Measurements from ENCODE around the gene OSBPL10.
"Not testable (repeated sequence)": the region's sequence is repeated elsewhere in the genome, so short reads cannot be mapped to it uniquely, and the experiment has no call there.

Gene OSBPL10

GRCh38 chr3:32004113-32004765 lies 23.2 kb upstream of the OSBPL10 start:
- H3K36me3 ChIP-seq (ENCODE audit: insufficient read depth, low read length), result no peaks in the 10 kb centered on the region
- H3K4me1 ChIP-seq (ENCODE audit: control insufficient read depth, insufficient read depth, low read length), result peaks cover 12% of the 10 kb centered on the region
- no peak overlapping the region for H3K9ac ChIP-seq (ENCODE audit: low read depth, low read length)
- no peak overlapping the region for H3K4me2 ChIP-seq (ENCODE audit: low read length)
- no peaks in the 10 kb centered on the region for H3K9me3 ChIP-seq (replicated peaks; ENCODE audit: low read length)
- H3K27me3 ChIP-seq (ENCODE audit: control insufficient read depth, insufficient read depth, low read length), result no peaks in the 10 kb centered on the region
- no peak overlapping the region for H3K4me3 ChIP-seq (ENCODE audit: low read length)

GRCh38 chr3:32003380-32003779 lies 22.3 kb upstream of the OSBPL10 start:
- no peak overlapping the region for H3K9ac ChIP-seq (ENCODE audit: low read depth, low read length)
- peaks cover 12% of the 10 kb centered on the region for H3K4me1 ChIP-seq (ENCODE audit: control insufficient read depth, insufficient read depth, low read length)
- H3K4me2 ChIP-seq (ENCODE audit: low read length), result no peak overlapping the region
- H3K4me3 ChIP-seq (ENCODE audit: low read length), result no peak overlapping the region
- no peaks in the 10 kb centered on the region for H3K9me3 ChIP-seq (replicated peaks; ENCODE audit: low read length)
- H3K36me3 ChIP-seq (ENCODE audit: insufficient read depth, low read length), result no peaks in the 10 kb centered on the region
- H3K27me3 ChIP-seq (ENCODE audit: control insufficient read depth, insufficient read depth, low read length), result no peaks in the 10 kb centered on the region

GRCh38 chr3:32002561-32003368 lies 21.7 kb upstream of the OSBPL10 start:
- peaks cover 12% of the 10 kb centered on the region for H3K4me1 ChIP-seq (ENCODE audit: control insufficient read depth, insufficient read depth, low read length)
- H3K27me3 ChIP-seq (ENCODE audit: control insufficient read depth, insufficient read depth, low read length), result no peaks in the 10 kb centered on the region
- H3K4me2 ChIP-seq (ENCODE audit: low read length), result peak overlapping the region; percentile 29
- no peaks in the 10 kb centered on the region for H3K36me3 ChIP-seq (ENCODE audit: insufficient read depth, low read length)
- H3K9ac ChIP-seq (ENCODE audit: low read depth, low read length), result no peak overlapping the region
- no peak overlapping the region for H3K4me3 ChIP-seq (ENCODE audit: low read length)
- no peaks in the 10 kb centered on the region for H3K9me3 ChIP-seq (replicated peaks; ENCODE audit: low read length)

- H3K9ac ChIP-seq (ENCODE audit: low read depth, low read length), result no peak overlapping the region
- no peaks in the 10 kb centered on the region for H3K27me3 ChIP-seq (ENCODE audit: control insufficient read depth, insufficient read depth, low read length)
- no peak overlapping the region for H3K4me3 ChIP-seq (ENCODE audit: low read length)
- peaks cover 12% of the 10 kb centered on the region for H3K4me1 ChIP-seq (ENCODE audit: control insufficient read depth, insufficient read depth, low read length)
- H3K9me3 ChIP-seq (replicated peaks; ENCODE audit: low read length), result no peaks in the 10 kb centered on the region
- H3K4me2 ChIP-seq (ENCODE audit: low read length), result no peak overlapping the region
- no peaks in the 10 kb centered on the region for H3K36me3 ChIP-seq (ENCODE audit: insufficient read depth, low read length)
Observed at GRCh38 chr3:32000877-32001276, 19.8 kb upstream of the OSBPL10 start.

GRCh38 chr3:31999907-32000439 lies 18.9 kb upstream of the OSBPL10 start:
- no peak overlapping the region for H3K9ac ChIP-seq (ENCODE audit: low read depth, low read length)

GRCh38 chr3:31997500-31997899 lies 16.4 kb upstream of the OSBPL10 start:
- Histone ChIP-seq H3K4me1 (ENCODE audit: control insufficient read depth, insufficient read depth, low read length) (peaks cover 5% of the 10 kb centered on the region), H3K9me3 (replicated peaks; ENCODE audit: low read length) (peaks cover 1% of the 10 kb centered on the region), H3K36me3 (ENCODE audit: insufficient read depth, low read length) (no peaks in the 10 kb centered on the region), H3K27me3 (ENCODE audit: control insufficient read depth, insufficient read depth, low read length) (no peaks in the 10 kb centered on the region), H3K4me3 (ENCODE audit: low read length) (no peak overlapping the region), H3K9ac (ENCODE audit: low read depth, low read length) (no peak overlapping the region), H3K4me2 (ENCODE audit: low read length) (no peak overlapping the region)

More at GRCh38 chr3:31999907-32000439, 18.9 kb upstream of the OSBPL10 start:
- no peaks in the 10 kb centered on the region for H3K9me3 ChIP-seq (replicated peaks; ENCODE audit: low read length)
- H3K27me3 ChIP-seq (ENCODE audit: control insufficient read depth, insufficient read depth, low read length), result no peaks in the 10 kb centered on the region
- H3K36me3 ChIP-seq (ENCODE audit: insufficient read depth, low read length), result no peaks in the 10 kb centered on the region
- H3K4me3 ChIP-seq (ENCODE audit: low read length), result no peak overlapping the region
- H3K4me1 ChIP-seq (ENCODE audit: control insufficient read depth, insufficient read depth, low read length), result peaks cover 12% of the 10 kb centered on the region
- no peak overlapping the region for H3K4me2 ChIP-seq (ENCODE audit: low read length)

GRCh38 chr3:31996195-31996594 lies 15.1 kb upstream of the OSBPL10 start:
- no peaks in the 10 kb centered on the region for H3K27me3 ChIP-seq (ENCODE audit: control insufficient read depth, insufficient read depth, low read length)

GRCh38 chr3:31995026-31995425 lies 14.0 kb upstream of the OSBPL10 start:
- peaks cover 16% of the 10 kb centered on the region for H3K9me3 ChIP-seq (replicated peaks; ENCODE audit: low read length)
- not testable (repeated sequence) for H3K9ac ChIP-seq (ENCODE audit: low read depth, low read length); H3K27me3 ChIP-seq (ENCODE audit: control insufficient read depth, insufficient read depth, low read length); H3K4me3 ChIP-seq (ENCODE audit: low read length); H3K4me1 ChIP-seq (ENCODE audit: control insufficient read depth, insufficient read depth, low read length); H3K36me3 ChIP-seq (ENCODE audit: insufficient read depth, low read length); H3K4me2 ChIP-seq (ENCODE audit: low read length)

More at GRCh38 chr3:31996195-31996594, 15.1 kb upstream of the OSBPL10 start:
- Histone ChIP-seq H3K4me1 (ENCODE audit: control insufficient read depth, insufficient read depth, low read length) (no peaks in the 10 kb centered on the region), H3K9me3 (replicated peaks; ENCODE audit: low read length) (peaks cover 6% of the 10 kb centered on the region), H3K36me3 (ENCODE audit: insufficient read depth, low read length) (no peaks in the 10 kb centered on the region), H3K4me2 (ENCODE audit: low read length) (no peak overlapping the region), H3K9ac (ENCODE audit: low read depth, low read length) (no peak overlapping the region), H3K4me3 (ENCODE audit: low read length) (no peak overlapping the region)

GRCh38 chr3:31993843-31994242 lies 12.8 kb upstream of the OSBPL10 start:
- no peak overlapping the region for H3K9ac ChIP-seq (ENCODE audit: low read depth, low read length)
- no peaks in the 10 kb centered on the region for H3K4me1 ChIP-seq (ENCODE audit: control insufficient read depth, insufficient read depth, low read length)
- no peak overlapping the region for H3K4me3 ChIP-seq (ENCODE audit: low read length)
- peaks cover 26% of the 10 kb centered on the region for H3K9me3 ChIP-seq (replicated peaks; ENCODE audit: low read length)
- H3K27me3 ChIP-seq (ENCODE audit: control insufficient read depth, insufficient read depth, low read length), result no peaks in the 10 kb centered on the region
- no peak overlapping the region for H3K4me2 ChIP-seq (ENCODE audit: low read length)
- H3K36me3 ChIP-seq (ENCODE audit: insufficient read depth, low read length), result peaks cover 1% of the 10 kb centered on the region

- peaks cover 31% of the 10 kb centered on the region for H3K9me3 ChIP-seq (replicated peaks; ENCODE audit: low read length)
- H3K4me1 ChIP-seq (ENCODE audit: control insufficient read depth, insufficient read depth, low read length); H3K36me3 ChIP-seq (ENCODE audit: insufficient read depth, low read length); H3K27me3 ChIP-seq (ENCODE audit: control insufficient read depth, insufficient read depth, low read length); H3K9ac ChIP-seq (ENCODE audit: low read depth, low read length); H3K4me2 ChIP-seq (ENCODE audit: low read length); H3K4me3 ChIP-seq (ENCODE audit: low read length): not testable (repeated sequence)
Observed at GRCh38 chr3:31992995-31993394, 11.9 kb upstream of the OSBPL10 start.

GRCh38 chr3:31988271-31988670 lies 7.2 kb upstream of the OSBPL10 start:
- Histone ChIP-seq H3K36me3 (ENCODE audit: insufficient read depth, low read length) (peaks cover 3% of the 10 kb centered on the region), H3K4me1 (ENCODE audit: control insufficient read depth, insufficient read depth, low read length) (no peaks in the 10 kb centered on the region), H3K9ac (ENCODE audit: low read depth, low read length) (no peak overlapping the region), H3K27me3 (ENCODE audit: control insufficient read depth, insufficient read depth, low read length) (no peaks in the 10 kb centered on the region), H3K9me3 (replicated peaks; ENCODE audit: low read length) (peaks cover 31% of the 10 kb centered on the region), H3K4me2 (ENCODE audit: low read length) (no peak overlapping the region), H3K4me3 (ENCODE audit: low read length) (no peak overlapping the region)
